WERI-Rb-1 (cell line): Measurements from ENCODE around the gene TMEM38A.

Source experiments
- DNase-seq: peaks from one replicate; pipeline ENCODE4 v3.0.0-alpha.2; 2020
- H3K27ac ChIP-seq: fragments of 250-450 bp; sonication (Bioruptor Pico); 2 replicates; pipeline ENCODE4 v1.5.1; 2020; ENCODE audit warnings: mild to moderate bottlenecking, moderate library complexity
- H3K27me3 ChIP-seq: fragments of 250-450 bp; sonication (Bioruptor Pico); 2 replicates; pipeline ENCODE4 v1.5.1; 2021; ENCODE audit warnings: mild to moderate bottlenecking, low read depth, moderate library complexity; ENCODE audit not compliant: insufficient read depth, severe bottlenecking
- H3K36me3 ChIP-seq: fragments of 250-450 bp; sonication (Bioruptor Pico); 2 replicates; pipeline ENCODE4 v1.5.1; 2020; ENCODE audit warnings: mild to moderate bottlenecking, moderate library complexity
- H3K4me3 ChIP-seq: 2 replicates; pipeline ENCODE4 v1.5.1; 2011; ENCODE audit warnings: low read depth, mild to moderate bottlenecking, control low read depth, low read length
- H3K9me3 ChIP-seq: fragments of 250-450 bp; sonication (Bioruptor Pico); 2 replicates; pipeline ENCODE4 v1.5.1; 2021; ENCODE audit warnings: mild to moderate bottlenecking, moderate library complexity; ENCODE audit not compliant: severe bottlenecking
- CTCF ChIP-seq: IDR thresholded peaks from 2 replicates; pipeline ENCODE4 v1.5.1; 2011; ENCODE audit warnings: low read depth, mild to moderate bottlenecking, control low read depth, inconsistent platforms, low read length

The TMEM38A gene

GRCh38 chr19:16678498-16678897, 17.6 kb downstream of the TMEM38A start:
- Histone ChIP-seq H3K27me3 (no peaks in the 10 kb centered on the region), H3K36me3 (peaks cover 16% of the 10 kb centered on the region), H3K9me3 (no peaks in the 10 kb centered on the region), H3K27ac (no peak overlapping the region), H3K4me3 (no peak overlapping the region)
- TF ChIP-seq CTCF, result no peak
- no peak for DNase-seq

GRCh38 chr19:16679811-16680210, 18.9 kb downstream of the TMEM38A start:
- H3K27ac ChIP-seq, result no peak overlapping the region
- no peak for DNase-seq
- no peak overlapping the region for H3K4me3 ChIP-seq
- no peaks in the 10 kb centered on the region for H3K27me3 ChIP-seq
- no peaks in the 10 kb centered on the region for H3K9me3 ChIP-seq
- H3K36me3 ChIP-seq, result peaks cover 16% of the 10 kb centered on the region
- no peak for TF ChIP-seq CTCF

- Histone ChIP-seq H3K9me3 (no peaks in the 10 kb centered on the region), H3K27me3 (no peaks in the 10 kb centered on the region), H3K36me3 (peaks cover 16% of the 10 kb centered on the region), H3K27ac (no peak overlapping the region), H3K4me3 (no peak overlapping the region)
- no peak for TF ChIP-seq CTCF
- no peak for DNase-seq
Observed at GRCh38 chr19:16682539-16682938, 21.6 kb downstream of the TMEM38A start.

- no peak for TF ChIP-seq CTCF
- Histone ChIP-seq H3K9me3 (no peaks in the 10 kb centered on the region), H3K36me3 (peaks cover 16% of the 10 kb centered on the region), H3K27ac (no peak overlapping the region), H3K4me3 (no peak overlapping the region), H3K27me3 (no peaks in the 10 kb centered on the region)
- DNase-seq, result no peak
Observed at GRCh38 chr19:16684216-16684615, 23.3 kb downstream of the TMEM38A start.

- H3K27ac ChIP-seq, result no peak overlapping the region
- H3K4me3 ChIP-seq, result no peak overlapping the region
- no peak for TF ChIP-seq CTCF
- no peaks in the 10 kb centered on the region for H3K27me3 ChIP-seq
- H3K36me3 ChIP-seq, result no peaks in the 10 kb centered on the region
- DNase-seq, result no peak
- no peaks in the 10 kb centered on the region for H3K9me3 ChIP-seq
Observed at GRCh38 chr19:16688084-16688483, 27.1 kb downstream of the TMEM38A start.

GRCh38 chr19:16698914-16699313, 38.0 kb downstream of the TMEM38A start:
- no peaks in the 10 kb centered on the region for H3K36me3 ChIP-seq
- no peak for TF ChIP-seq CTCF
- peak; percentile 20 for DNase-seq
- H3K9me3 ChIP-seq, result no peaks in the 10 kb centered on the region
- no peak overlapping the region for H3K4me3 ChIP-seq
- peak overlapping the region; percentile 21; the same call in 1 of the 2 replicates for H3K27ac ChIP-seq
- no peaks in the 10 kb centered on the region for H3K27me3 ChIP-seq
